ENCODE results near the gene GABBR2.

DNA sequence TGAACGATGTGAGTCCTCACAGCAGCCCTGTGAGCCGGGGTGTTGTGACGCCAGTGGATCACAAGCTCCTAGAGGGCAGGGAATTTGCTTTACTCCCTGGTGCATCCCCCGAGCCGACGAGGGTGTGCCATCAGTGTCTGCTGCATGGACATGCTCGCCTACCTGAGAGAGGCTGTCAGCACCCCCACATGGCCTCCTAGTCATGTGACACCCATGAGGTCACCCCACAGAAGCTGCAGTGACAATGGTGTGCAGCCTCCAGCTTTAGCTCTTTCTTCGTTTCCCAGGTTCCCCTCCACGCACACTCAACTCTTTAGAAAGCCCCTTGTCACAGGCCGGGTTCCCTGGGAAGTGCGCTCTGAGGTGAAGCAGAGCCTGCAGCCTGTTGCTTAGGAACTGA lies 19.8 kb upstream of the GABBR2 start:
- TF ChIP-seq, protein P1, sequence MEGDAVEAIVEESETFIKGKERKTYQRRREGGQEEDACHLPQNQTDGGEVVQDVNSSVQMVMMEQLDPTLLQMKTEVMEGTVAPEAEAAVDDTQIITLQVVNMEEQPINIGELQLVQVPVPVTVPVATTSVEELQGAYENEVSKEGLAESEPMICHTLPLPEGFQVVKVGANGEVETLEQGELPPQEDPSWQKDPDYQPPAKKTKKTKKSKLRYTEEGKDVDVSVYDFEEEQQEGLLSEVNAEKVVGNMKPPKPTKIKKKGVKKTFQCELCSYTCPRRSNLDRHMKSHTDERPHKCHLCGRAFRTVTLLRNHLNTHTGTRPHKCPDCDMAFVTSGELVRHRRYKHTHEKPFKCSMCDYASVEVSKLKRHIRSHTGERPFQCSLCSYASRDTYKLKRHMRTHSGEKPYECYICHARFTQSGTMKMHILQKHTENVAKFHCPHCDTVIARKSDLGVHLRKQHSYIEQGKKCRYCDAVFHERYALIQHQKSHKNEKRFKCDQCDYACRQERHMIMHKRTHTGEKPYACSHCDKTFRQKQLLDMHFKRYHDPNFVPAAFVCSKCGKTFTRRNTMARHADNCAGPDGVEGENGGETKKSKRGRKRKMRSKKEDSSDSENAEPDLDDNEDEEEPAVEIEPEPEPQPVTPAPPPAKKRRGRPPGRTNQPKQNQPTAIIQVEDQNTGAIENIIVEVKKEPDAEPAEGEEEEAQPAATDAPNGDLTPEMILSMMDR (IDR thresholded peaks at IDR 0.05), result no peak
- TF ChIP-seq POLR2AphosphoS5 (IDR thresholded peaks at IDR 0.05; ENCODE audit: low read depth, low read length) (no peak), SIN3A (IDR thresholded peaks at IDR 0.05; ENCODE audit: borderline replicate concordance, insufficient read depth, low read depth, low read length) (no peak)
